PC-9 (cell line): ENCODE measurements around the gene AK5.

ENCODE experiments used
- EZH2 ChIP-seq: fragments of 200-600 bp; sonication (generic); IDR thresholded peaks from 2 replicates; pipeline ENCODE4 v1.8.0; 2017; ENCODE audit warnings: antibody characterized with exemption, low read depth
- TF ChIP-seq, protein P1 (sequence below): fragments of 200-600 bp; sonication (generic); conservative IDR thresholded peaks from 2 replicates; pipeline ENCODE4 v1.6.1; 2017; ENCODE audit warnings: mixed run types, antibody characterized with exemption, mild to moderate bottlenecking, moderate library complexity

DNA sequence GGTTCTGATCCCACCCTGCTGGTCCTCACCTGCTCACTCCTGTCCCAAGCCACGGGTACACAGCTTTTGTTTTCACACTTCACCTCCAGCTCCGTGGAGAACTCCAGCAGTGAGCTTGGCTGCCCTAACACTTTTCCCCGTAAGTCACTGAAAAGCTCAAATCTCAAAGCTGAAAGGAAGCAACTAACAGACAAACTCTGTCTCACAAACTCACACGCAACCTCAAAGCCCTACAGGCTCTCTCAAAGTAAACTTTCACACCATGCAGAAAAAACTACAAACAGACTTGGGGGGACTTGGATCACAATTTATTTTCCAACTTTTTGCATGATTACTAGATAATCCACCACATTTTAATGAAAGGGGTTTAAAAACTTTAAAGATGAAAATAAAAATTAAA, 88.3 kb downstream of the AK5 start:
- TF ChIP-seq, protein P1, sequence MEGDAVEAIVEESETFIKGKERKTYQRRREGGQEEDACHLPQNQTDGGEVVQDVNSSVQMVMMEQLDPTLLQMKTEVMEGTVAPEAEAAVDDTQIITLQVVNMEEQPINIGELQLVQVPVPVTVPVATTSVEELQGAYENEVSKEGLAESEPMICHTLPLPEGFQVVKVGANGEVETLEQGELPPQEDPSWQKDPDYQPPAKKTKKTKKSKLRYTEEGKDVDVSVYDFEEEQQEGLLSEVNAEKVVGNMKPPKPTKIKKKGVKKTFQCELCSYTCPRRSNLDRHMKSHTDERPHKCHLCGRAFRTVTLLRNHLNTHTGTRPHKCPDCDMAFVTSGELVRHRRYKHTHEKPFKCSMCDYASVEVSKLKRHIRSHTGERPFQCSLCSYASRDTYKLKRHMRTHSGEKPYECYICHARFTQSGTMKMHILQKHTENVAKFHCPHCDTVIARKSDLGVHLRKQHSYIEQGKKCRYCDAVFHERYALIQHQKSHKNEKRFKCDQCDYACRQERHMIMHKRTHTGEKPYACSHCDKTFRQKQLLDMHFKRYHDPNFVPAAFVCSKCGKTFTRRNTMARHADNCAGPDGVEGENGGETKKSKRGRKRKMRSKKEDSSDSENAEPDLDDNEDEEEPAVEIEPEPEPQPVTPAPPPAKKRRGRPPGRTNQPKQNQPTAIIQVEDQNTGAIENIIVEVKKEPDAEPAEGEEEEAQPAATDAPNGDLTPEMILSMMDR, result no peak
- no peak for TF ChIP-seq EZH2
